Panc1 (cell line): ENCODE measurements around the gene B4GALNT4.

Experiments
- POLR2AphosphoS5 ChIP-seq: IDR thresholded peaks from 2 replicates; pipeline ENCODE4 v1.6.1; 2012; ENCODE audit warnings: mild to moderate bottlenecking, low read depth, low read length, moderate library complexity
- TCF7L2 ChIP-seq: IDR thresholded peaks from 2 replicates; pipeline ENCODE4 v1.6.1; 2011; ENCODE audit warnings: mild to moderate bottlenecking, low read depth, low read length, inconsistent platforms
- TF ChIP-seq, protein P1 (sequence below): fragments of 450-650 bp; IDR thresholded peaks from 2 replicates; pipeline ENCODE4 v1.5.1; 2017; ENCODE audit warnings: mild to moderate bottlenecking
- TF ChIP-seq, protein P2 (sequence below), 2 experiments: IDR thresholded peaks; 2 replicates each; pipeline ENCODE4 v1.6.1; 2011 to 2012; ENCODE audit warnings: low read depth in 2 of 2, control low read depth in 1 of 2, low read length in 1 of 2, mild to moderate bottlenecking in 1 of 2, moderate library complexity in 1 of 2; ENCODE audit not compliant: insufficient read depth in 1 of 2

DNA sequence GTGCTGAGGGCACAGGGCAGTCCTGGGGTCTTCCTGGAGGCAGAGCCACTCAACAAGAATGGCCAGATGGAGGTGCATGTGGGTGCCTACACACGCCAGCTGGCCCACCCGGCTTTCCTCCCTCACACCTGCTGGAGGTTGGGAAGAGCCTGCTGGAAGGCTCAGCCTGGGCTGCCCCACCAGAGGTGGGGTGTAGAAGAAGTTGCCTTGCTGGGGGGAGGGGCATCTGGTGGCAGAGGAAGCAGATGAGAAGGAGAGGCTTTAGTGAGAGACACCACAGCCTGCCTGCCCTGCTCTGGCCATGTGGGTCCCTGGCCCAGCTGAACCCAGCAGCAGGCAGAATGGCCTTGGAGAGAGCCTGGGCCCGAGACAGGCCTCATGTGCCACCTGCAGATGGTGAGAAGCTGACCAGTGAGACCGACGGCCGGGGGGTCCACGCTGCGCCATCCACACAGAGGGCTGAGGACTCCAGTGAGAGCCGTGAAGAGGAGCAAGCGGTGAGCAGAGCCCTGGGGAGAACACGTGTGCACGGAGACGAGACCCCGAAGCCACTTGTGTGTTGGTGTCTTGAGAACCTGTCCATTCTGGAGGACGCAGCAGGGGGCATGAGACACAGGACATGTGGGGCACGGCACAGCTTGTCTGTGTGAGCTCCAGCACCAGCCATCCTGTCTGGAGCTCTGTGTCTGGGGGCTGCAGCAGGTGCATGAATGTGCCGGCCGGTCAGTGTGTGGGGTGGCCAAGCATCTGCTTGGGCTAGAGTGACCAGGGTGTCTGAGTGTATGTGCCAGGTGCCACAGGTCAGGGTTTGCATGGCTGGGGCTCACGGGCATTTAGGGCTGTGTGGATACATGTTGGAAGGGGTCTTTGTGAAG is 2.7 kb downstream of the B4GALNT4 start:
- TF ChIP-seq, protein P1, sequence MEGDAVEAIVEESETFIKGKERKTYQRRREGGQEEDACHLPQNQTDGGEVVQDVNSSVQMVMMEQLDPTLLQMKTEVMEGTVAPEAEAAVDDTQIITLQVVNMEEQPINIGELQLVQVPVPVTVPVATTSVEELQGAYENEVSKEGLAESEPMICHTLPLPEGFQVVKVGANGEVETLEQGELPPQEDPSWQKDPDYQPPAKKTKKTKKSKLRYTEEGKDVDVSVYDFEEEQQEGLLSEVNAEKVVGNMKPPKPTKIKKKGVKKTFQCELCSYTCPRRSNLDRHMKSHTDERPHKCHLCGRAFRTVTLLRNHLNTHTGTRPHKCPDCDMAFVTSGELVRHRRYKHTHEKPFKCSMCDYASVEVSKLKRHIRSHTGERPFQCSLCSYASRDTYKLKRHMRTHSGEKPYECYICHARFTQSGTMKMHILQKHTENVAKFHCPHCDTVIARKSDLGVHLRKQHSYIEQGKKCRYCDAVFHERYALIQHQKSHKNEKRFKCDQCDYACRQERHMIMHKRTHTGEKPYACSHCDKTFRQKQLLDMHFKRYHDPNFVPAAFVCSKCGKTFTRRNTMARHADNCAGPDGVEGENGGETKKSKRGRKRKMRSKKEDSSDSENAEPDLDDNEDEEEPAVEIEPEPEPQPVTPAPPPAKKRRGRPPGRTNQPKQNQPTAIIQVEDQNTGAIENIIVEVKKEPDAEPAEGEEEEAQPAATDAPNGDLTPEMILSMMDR: no peak
- TF ChIP-seq, protein P2, sequence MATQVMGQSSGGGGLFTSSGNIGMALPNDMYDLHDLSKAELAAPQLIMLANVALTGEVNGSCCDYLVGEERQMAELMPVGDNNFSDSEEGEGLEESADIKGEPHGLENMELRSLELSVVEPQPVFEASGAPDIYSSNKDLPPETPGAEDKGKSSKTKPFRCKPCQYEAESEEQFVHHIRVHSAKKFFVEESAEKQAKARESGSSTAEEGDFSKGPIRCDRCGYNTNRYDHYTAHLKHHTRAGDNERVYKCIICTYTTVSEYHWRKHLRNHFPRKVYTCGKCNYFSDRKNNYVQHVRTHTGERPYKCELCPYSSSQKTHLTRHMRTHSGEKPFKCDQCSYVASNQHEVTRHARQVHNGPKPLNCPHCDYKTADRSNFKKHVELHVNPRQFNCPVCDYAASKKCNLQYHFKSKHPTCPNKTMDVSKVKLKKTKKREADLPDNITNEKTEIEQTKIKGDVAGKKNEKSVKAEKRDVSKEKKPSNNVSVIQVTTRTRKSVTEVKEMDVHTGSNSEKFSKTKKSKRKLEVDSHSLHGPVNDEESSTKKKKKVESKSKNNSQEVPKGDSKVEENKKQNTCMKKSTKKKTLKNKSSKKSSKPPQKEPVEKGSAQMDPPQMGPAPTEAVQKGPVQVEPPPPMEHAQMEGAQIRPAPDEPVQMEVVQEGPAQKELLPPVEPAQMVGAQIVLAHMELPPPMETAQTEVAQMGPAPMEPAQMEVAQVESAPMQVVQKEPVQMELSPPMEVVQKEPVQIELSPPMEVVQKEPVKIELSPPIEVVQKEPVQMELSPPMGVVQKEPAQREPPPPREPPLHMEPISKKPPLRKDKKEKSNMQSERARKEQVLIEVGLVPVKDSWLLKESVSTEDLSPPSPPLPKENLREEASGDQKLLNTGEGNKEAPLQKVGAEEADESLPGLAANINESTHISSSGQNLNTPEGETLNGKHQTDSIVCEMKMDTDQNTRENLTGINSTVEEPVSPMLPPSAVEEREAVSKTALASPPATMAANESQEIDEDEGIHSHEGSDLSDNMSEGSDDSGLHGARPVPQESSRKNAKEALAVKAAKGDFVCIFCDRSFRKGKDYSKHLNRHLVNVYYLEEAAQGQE (IDR thresholded peaks at IDR 0.05; ENCODE audit: insufficient read depth in 1 of 2, low read depth in 2 of 2, low read length in 1 of 2): no peak
- TF ChIP-seq TCF7L2 (no peak), POLR2AphosphoS5 (no peak)
